Forelimb muscle (tissue), 1 donor: ENCODE results near the gene PSMB5. TPM values are rescaled to one million over a fixed set of nuclear protein-coding genes. Genes with fewer than 3 reads are reported as not detected.
"Not testable (repeated sequence)": the region's sequence is repeated elsewhere in the genome, so short reads cannot be mapped to it uniquely, and the experiment has no call there.

Experiments used
- DNase-seq: peaks from one replicate; pipeline ENCODE4 v3.0.0-alpha.2; 2013; ENCODE audit warnings: low read depth
- polyA plus RNA-seq: library from polyadenylated mRNA; unstranded; fragments of 120-200 nt; gene quantifications from one replicate; pipeline ENCODE4 v1.2.1, GENCODE V29; 2013; ENCODE audit not compliant: insufficient read length

PSMB5 gene
- polyA plus RNA-seq, 1 donor, result 226 TPM

DNA sequence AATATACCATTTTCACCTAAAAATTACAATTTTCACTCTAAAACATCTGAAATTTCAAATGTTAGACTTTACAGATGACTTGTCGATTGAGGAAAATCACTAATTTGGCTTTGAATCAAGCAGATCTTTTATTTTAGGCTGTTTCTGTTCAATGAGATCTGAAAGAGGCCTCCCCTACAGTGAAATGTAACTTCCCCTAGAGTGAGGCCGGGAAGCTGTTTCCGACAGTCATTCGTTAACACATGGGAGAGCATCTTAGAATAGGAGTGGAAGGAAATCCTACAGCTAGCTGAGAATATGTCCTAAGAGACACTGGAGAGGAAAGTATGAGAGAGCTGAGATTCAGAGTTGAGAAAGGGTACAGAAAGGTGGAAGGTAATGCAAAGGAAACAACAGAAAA, 19.1 kb downstream of the PSMB5 start:
- DNase-seq, result no peak

DNA sequence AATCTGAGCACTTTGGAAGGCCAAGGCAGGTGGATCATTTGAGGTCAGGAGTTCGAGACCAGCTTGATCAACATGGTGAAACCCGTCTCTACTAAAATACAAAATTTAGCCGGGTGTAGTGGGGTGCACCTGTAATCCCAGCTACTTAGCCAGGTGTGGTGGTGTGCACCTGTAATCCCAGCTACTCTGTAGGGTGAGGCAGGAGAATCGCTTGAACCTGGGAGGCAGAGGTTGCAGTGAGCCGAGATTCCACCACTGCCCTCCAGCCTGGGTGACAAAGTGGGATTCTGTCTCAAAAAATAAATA, 21.0 kb downstream of the PSMB5 start:
- not testable (repeated sequence) for DNase-seq

DNA sequence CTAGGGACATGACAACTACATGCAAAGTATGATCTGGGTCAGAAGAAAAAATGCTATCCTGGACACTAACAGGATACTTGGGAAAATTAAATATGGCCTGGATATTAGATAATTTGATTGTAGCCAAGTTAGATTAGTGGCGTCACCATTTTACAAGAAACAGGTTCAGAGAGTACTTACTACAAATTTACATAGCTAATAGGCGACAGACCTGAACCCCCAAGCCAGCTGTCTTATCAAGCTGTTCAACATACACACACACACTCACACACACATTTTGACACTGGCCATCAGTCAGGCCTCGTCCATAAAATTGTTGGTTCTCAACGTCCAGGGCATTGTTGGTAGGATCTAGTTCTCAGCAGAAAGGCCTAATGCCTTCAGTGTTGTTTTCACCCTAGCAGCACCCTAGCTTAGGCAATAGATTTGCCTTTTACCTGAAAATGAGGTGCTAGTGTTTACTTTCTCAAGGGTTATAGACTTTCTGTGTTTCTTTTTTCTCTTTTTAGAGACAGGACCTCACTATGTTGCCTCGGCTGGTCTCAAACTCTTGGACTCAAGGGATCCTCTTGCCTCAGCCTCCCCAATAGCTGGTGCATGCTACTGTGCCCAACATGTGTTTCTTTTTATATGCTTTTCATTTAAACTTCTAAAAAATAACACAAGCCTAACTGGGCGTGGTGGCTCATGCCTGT, 21.5 kb downstream of the PSMB5 start:
- no peak for DNase-seq

DNA sequence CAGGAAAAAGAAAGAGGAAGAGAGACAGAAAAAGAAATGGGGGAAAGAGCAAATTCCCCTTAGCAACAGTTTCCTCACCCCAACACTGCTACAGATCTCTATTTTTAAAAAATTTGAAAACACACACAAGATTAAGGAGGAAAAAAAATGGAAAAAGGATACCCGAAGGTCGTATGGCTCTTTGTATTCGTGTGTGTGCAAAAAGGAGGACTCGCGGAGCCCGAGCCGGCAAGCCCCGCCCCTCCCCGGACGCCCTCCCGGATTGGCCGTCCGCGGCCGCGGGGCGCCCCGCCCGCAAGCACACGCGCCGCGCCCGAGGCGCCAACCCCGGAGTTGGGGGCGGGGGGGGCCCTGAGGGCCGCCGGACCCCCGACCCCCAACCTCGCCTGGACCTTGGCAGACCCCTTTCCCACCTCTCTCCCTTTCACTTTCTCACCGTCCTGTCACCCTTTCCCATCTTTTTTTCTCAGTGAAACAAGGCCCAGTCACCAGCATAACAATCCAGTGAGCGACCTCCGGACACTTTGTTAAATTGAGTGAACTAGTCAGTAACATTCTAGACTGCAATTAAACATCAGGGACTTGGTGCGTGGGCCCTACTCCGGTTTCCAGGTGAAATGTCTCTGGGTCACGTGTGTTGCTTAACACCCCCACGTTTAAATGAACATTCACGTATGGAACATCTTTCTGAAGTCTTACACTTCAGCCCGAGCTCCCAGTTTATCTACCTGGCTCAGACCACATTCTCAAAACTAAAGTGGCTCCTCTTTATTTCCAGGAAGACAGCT, 24.6 kb downstream of the PSMB5 start, which contains the start of gene C14orf93:
Gene C14orf93, minus strand, starts transcription at position 205 of the 788 bp plus-strand sequence. CDS start 11,120 bp downstream, outside the sequence.
- DNase-seq, result no peak

DNA sequence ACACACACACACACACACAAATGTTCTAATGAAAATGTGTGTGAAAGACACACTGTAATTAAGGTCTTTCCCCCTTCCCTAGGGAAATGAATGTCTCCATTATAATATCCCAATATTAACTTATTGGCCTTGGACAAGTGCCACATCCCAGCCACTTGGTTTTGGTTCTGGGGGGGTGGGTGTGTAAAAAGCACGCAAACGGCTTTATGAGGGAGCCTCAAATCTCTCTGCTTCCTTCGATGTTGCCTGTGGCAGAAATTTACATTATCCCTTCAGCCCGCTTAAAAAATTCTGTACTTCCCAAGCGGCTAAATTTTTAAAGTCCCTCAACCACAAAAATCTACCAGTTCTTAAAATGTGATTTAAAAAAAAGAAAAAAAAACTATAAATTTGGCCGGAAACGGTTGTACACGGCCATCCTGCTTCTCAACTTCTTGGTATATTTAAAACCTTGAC, 25.2 kb downstream of the PSMB5 start:
- no peak for DNase-seq

DNA sequence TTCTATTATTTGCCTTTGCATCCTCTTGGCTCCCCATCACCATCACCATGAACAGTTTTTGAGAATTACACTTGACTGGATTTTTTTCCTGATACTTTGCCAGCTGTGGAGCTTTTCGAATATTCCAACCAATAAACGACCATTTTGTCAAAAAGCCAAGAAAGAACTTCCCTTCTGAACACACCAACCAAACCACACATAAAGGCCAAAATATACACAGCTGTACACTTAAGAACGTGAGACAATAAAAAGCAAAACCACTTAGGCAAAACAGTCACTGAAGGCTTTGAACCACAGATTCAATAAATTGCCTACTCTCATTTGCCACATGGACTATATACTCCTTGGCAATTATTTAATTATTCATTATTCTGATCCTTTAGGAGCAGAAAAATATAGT, 25.9 kb downstream of the PSMB5 start:
- no peak for DNase-seq

DNA sequence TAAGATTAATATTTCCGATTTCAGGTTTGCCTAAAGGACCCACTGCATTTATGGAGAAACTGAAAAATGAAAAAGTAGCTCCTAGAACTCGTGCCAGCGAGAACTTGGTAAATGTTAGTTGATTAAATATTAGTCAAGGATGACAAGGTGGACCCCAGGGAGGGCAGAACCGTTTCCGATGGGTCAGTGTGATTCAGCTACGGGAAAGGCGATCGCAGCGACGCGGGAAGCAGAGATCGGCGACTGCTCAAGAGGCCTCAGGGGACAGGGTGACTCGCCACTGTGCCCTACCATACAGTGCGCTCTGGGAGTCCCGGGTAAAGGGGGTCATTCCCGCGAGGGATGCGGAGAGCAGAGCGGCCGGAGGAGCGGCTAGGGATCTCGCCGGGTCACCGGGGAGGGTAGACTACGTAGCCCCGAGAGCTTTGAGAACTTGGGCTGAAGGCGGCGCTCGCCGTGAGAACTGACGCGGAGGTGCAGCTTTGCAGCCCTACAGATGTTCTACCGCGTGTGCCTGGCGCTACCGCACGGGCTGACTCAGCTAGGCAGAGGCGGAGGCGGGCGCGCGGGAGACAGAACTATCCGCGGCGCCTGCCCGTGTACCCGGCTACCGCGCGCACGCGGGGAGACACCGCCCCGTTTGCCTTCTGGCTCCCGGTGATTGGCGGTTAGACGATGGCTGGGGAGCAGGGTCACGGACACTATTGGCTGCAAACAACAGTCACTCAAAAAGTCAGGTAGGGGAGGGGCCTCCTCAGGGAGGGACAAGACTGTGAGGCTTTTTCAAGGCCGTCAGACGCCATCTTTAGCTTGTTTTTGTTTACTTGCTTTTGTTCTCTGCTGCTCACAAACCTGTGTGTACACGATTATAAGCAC, 27.9 kb downstream of the PSMB5 start:
- DNase-seq, result peak; percentile 95

DNA sequence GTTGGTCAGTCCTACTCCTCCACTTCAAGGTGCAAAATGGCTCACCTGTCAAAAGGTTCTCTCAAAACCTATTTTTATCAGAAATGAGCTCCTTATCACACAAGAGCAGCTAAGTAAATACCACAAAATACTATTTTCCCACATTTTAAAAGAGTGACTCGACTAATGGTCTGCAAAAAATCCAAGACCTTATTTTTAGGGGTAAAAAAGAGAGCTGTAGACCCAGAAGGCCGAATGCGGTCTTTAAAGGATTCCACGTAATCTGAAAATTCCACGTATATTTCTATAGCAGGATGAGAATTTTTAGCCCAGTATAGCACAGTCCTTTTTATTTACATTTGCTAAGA, 28.5 kb downstream of the PSMB5 start:
- DNase-seq, result no peak

DNA sequence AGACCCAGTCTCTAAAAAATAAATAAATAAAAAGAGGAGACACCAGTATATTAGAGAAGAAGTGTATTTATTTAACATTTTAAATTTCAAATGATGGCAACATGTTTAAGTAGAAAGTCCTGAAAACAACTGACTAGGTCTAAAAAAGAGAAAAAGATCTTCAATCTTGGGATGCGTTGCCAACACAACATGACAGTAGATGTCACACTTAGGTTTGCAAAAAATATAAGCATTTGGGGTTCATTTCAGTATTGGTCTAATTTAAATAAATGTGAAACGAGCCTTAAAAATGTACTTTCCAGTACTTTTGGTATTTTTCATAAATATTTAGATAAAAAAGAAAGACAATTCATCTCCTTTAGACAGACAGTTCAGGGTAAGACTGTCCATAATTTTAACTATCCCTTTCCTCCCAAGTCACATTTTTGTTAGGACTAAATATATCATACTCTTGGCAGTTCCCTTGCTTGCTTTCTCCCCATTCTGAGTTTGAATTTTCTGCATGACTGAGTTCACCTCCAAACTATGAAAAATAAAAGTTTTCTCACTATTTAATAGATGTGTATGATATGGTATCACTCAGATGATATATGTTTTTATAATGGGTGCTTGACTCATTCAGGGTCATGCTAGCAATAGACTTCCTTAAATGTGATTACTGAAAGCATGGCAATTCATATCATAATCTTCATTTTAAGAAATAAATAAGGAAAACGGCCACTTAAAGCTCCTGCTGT, 29.1 kb downstream of the PSMB5 start:
- DNase-seq, result no peak

DNA sequence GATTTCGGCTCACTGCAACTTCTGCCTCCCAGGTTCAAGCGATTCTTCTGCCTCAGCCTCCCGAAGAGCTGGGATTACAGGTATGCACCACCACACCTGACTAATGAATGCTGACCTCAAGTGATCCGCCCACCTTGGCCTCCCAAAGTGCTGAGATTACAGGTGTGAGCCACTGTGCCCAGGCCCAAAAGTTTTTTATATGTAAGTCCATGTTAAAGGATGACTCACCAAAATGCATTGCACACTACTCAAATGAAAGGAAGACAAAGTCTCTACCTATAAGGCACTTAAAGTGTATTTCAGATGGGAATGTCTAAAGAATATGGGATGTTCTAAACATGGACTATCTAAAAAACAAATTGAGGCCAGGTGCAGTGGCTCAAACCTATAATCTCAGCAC, 30.4 kb downstream of the PSMB5 start:
- not testable (repeated sequence) for DNase-seq

DNA sequence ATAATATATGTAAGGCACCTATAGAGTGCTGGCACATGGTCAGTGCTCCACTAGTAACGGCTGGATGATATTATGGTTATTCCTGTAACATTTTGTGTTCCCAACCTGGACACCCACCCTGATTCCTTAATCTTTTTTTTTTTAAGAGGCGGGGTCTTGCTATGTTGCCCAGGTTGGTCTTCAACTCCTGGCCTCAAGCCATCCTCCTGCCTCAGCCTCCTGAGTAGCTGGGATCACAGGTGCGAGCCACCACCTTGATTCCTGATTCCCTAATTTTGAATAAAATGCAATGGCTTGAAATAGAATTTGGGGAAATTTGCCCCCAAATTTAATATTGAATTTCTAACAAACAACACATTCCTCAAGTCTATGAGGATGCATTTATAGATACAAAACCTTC, 32.1 kb downstream of the PSMB5 start:
- DNase-seq, result no peak

DNA sequence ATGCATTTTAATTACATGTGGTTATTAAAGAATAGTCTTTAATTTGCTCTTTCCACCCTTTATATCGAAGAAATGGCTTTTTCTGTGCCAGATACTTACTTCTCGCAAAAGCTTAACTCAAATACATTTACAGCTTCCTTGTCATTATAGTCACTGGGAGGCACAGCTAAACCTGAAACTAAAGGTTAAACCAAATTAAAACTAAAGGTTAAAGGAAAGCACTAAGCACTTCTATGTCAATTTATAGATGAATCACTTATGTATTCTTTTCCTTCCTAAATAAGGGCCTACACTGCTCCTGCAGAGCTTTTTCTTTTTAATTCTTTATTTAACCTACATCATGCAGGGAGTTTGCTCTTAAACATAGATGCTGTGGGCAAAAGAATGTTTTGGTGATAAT, 33.8 kb downstream of the PSMB5 start:
- no peak for DNase-seq

DNA sequence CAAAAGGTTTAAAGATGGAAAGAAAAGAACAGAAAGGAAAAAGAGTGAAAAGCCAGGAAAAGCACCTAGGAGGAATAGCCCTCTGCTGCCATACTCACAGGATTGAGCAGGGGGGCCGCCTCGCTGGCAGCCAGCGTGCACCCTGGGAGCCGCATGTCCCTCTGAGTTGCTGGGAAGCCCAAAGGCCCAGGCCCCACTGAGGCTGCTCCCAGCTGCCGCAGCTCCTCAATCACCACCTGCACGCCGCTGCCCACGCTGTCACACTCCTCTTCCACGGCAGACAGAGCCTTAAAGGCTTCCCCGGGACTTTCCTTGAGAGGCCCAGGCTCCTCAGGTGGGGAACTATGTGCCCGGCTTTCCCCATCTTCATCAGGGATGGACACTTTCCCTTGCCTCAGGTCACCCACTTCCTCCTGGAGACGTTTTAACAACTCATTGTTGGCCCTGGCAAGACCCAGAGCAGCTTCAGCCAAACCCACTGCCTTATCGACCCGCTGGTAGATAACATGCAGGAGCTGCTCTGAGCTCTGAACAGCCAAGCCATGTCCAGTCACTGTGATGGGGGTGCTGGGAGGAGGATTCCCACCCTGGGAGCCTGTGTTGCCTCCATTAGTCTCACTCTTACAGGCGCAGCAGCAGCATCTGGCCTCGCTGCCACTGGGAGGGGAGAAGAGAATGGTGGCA, 36.2 kb downstream of the PSMB5 start:
- DNase-seq, result no peak

DNA sequence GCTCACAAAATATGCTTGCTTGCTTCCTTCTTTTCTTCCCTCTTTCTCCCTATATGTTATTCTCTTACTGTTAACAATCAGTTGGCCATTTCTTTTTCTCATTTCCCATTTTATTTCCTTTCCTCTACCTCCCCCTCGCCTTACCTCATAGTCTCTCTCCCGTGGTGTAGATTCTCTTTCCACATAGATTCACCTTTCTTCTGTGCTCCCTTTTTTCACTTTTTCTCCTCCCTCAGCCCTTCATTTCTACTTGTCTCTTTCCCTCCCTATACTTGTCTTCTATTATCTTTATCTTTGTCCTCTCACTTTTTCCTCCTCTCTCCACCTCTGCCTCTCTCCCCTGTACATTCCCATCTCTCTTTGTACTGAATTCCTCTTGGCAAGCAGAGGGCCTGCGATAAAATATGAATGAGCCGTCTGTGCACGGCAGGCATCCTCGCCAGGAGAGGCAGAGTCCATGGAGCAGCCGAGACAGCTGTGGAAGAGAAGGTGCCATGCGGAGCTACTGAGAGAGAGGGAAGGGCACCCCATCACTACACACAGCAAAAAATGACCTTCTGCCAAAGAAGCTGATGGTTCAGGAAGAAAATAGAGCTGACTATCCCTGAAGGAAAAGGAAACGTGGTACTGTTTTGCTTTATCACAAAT, 36.9 kb downstream of the PSMB5 start:
- no peak for DNase-seq

DNA sequence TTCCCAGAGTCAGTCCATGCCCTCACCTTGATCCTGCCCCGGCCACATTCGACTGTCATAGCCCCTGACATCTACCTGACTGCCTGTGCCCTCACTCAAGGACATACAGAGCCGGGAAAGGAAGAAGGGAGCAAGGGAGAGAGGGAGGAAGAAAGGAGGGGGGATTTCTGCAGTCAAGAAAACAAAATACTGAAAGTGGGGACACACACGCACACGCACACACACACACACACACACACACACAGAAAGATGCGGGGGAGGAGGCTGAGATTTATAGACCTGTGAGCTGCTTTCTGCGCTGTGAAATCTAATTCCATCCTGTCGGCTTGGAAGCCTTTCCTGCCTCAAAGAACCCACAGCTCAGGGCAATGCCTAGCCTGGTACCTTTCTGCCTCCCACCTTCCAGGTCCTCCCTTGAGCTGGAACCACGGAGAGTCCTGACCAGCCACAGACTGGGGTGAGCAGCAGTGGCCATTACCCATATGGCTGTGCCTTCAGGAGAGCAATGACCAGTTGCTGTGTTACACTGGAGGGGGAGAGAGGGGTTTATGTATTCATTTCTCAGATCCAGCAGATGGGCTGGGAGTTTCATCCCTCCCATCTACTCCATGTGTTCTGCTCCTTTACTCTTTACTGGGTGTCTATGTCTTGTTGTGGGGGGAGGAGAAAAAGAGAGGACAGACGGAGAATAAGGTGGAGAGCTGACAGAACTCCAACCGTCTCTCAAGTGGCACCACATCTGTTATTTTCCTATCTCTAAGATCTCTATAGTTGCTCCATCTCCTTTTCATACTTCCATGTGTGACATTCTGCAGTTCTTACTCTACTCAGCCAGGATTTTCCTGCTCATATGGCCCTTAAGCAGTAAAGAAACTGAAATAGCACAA, 37.7 kb downstream of the PSMB5 start:
- no peak for DNase-seq

DNA sequence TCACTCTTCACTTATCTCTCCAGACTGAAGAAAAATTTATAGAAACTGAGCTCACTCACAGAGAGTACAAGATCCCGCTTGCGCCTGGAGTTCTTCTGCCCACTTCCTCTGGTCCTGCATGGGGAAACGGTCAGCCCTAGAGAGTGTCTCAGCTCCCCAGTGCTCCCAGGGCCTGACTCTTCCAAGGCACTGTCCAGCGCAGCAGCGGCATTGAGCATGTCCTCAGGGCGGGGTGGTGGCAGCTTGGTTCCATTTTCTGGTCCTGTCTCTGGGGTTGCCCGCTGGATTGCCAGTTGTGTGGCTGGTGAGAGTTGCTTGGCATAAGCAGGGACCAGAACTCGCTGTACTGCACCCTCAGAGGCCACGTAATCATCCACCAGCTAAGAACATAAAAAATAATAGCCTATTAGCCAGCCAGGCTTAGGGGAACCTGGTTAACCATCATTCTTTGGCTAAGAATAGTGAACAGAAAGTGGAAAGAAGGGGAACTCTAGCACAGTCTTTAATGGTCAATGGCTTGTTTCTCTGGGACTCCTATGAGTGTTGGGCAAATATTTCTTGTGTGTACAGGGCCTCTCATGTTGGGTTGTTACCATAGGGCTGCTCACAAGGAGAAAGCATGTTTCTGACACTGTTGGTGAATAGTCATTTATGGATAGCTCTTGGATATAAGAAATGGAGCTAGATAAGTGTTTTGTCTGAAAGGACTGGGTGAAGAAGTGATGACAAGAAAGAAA, 38.6 kb downstream of the PSMB5 start:
- DNase-seq, result no peak

DNA sequence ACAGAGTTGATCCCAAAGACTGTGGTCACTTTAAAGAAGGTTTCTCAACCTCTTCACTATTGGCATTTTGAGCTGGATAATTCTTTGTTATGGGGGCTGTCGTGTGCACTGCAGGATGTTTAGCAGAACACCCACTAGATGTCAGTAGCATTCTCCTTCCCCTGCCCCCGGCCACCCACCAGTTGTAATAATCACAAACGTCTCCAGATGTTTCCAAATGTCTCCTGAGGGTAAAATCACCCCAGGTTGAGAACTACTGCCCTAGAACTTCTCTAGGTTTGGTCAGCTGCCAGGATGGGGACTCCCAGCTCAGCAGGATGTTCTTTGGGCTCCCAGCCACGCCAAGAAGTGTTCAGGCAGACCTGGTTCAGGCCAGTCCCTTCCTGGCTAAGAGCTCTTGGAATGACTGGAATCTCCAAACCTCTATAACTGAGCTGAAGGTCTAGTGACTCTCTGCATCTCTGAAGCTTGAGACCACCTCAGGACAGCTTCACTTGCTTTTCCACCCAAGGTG, 39.9 kb downstream of the PSMB5 start:
- no peak for DNase-seq

DNA sequence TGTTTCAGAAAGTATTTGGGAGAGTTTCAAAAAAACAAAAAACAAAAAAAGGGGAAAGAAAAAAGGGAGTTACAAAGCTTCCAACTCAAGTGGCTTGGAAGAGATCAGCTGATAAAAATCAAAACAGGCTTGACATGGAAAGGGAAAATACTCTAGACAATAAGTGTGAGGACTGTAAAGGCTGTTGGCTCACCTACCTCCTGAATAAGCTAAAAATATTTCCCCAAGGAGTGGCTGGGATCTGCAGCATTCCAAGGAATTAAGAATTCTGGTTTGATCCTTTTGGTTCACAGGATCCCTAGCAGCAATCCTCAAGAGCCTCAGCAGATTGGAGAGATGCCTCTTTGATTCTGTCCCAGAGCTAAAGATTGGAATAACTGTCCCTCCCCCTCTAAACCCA, 41.2 kb downstream of the PSMB5 start:
- no peak for DNase-seq

DNA sequence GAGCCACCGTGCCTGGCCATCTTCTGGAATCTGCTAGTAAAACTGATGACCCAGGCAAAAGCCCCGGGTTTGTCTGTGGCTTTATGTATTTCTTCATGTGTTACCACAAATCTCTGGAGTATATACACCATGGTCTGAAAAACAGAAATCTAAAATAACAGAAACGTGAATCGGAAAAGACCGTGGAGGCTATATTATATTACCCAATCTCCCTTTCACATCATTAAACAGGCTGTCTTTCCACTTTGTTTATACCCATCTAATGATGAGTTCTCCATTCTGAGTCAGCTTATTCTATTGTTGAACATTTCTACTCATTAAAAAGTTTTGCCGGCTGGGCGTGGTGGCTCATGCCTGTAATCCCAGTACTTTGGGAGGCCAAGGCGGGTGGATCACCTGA, 42.8 kb downstream of the PSMB5 start:
- no peak for DNase-seq
